IPS DF 6.9 (cell line): ENCODE results near the gene MOK.

Experiments
- DNase-seq: peaks from one replicate; pipeline ENCODE4 v3.0.0-alpha.2; 2013; ENCODE audit warnings: low read depth, low spot score
- H3K27ac ChIP-seq: one replicate; pipeline ENCODE4 v1.5.1; 2013; ENCODE audit warnings: low read length, control low read depth
- H3K27me3 ChIP-seq: 2 replicates; pipeline ENCODE4 v1.6.1; 2013; ENCODE audit warnings: mild to moderate bottlenecking, low read length; ENCODE audit not compliant: control insufficient read depth, insufficient read depth
- H3K36me3 ChIP-seq: 2 replicates; pipeline ENCODE4 v1.6.1; 2013; ENCODE audit warnings: low read length; ENCODE audit not compliant: control insufficient read depth, insufficient read depth
- H3K4me1 ChIP-seq: 2 replicates; pipeline ENCODE4 v1.6.1; 2013; ENCODE audit warnings: low read length; ENCODE audit not compliant: control insufficient read depth, insufficient read depth
- H3K4me3 ChIP-seq: 2 replicates; pipeline ENCODE4 v1.5.1; 2013; ENCODE audit warnings: mild to moderate bottlenecking, low read length
- H3K9me3 ChIP-seq: 2 replicates; pipeline ENCODE4 v1.6.1; 2013; ENCODE audit warnings: low read length, inconsistent platforms; ENCODE audit not compliant: control insufficient read depth, insufficient read depth
- WGBS: extraction: QIAGEN DNeasy Blood & Tissue Kit; methylation state at CpG from one replicate; pipeline ENCODE4 v1.1.7; 2013; ENCODE audit warnings: mixed read lengths, missing lambda C conversion rate; ENCODE audit not compliant: insufficient read length, insufficient coverage; 5-methylcytosine and 5-hydroxymethylcytosine counted together

The MOK gene

DNA sequence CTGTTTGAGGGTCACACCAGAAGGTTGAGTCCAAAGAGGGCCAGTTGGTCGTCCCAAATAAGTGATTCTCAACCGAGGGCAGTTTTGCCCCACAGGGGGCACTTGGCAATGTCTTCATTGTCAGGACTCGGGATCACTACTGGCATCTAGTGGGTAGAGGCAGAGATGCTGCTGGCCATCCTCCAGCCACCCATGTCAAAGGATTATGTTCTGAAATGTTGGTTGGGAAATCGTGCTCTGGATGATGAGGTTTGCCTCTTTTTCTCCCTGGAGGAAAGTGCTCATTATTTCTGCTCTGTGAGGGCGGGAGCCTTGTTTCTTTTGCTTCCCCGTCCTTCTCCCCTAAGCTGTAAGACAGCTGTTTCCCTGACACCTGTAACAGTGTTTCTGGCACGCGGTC lies 18.1 kb upstream of the MOK start:
- WGBS: no CpG with 5 or more reads among the region's 8 CpGs
- H3K27me3 ChIP-seq: no peaks in the 10 kb centered on the region
- DNase-seq: no peak
- no peaks in the 10 kb centered on the region for H3K9me3 ChIP-seq
- H3K27ac ChIP-seq: no peak overlapping the region
- H3K36me3 ChIP-seq: no peaks in the 10 kb centered on the region; the same call in 1 of the 2 replicates
- no peaks in the 10 kb centered on the region for H3K4me1 ChIP-seq
- H3K4me3 ChIP-seq: no peak overlapping the region

GRCh38 chr14:102321456-102322422 lies 16.8 kb upstream of the MOK start:
- Histone ChIP-seq H3K9me3 (no peaks in the 10 kb centered on the region), H3K4me1 (no peaks in the 10 kb centered on the region), H3K27me3 (no peaks in the 10 kb centered on the region), H3K27ac (no peak overlapping the region), H3K36me3 (no peaks in the 10 kb centered on the region; the same call in 1 of the 2 replicates), H3K4me3 (no peak overlapping the region)
- no peak for DNase-seq
- no CpG with 5 or more reads among the region's 12 CpGs for WGBS

- WGBS: no CpG with 5 or more reads among the region's 17 CpGs
- Histone ChIP-seq H3K27me3 (no peaks in the 10 kb centered on the region), H3K4me1 (no peaks in the 10 kb centered on the region)
Observed at GRCh38 chr14:102320671-102321455, 15.9 kb upstream of the MOK start.

GRCh38 chr14:102320033-102320660 lies 15.2 kb upstream of the MOK start:
- no peaks in the 10 kb centered on the region; the same call in 1 of the 2 replicates for H3K36me3 ChIP-seq
- no peaks in the 10 kb centered on the region for H3K27me3 ChIP-seq
- no peak overlapping the region for H3K27ac ChIP-seq
- no peak for DNase-seq
- no CpG with 5 or more reads among the region's 30 CpGs for WGBS
- peak overlapping the region; percentile 82 for H3K4me3 ChIP-seq
- H3K4me1 ChIP-seq: no peaks in the 10 kb centered on the region
- no peaks in the 10 kb centered on the region for H3K9me3 ChIP-seq

More at GRCh38 chr14:102320671-102321455, 15.9 kb upstream of the MOK start:
- Histone ChIP-seq H3K4me3 (no peak overlapping the region), H3K9me3 (no peaks in the 10 kb centered on the region), H3K36me3 (no peaks in the 10 kb centered on the region; the same call in 1 of the 2 replicates), H3K27ac (no peak overlapping the region)
- no peak for DNase-seq

GRCh38 chr14:102319351-102320032 lies 14.5 kb upstream of the MOK start, which contains the start of gene ZNF839:
Gene ZNF839, plus strand, starts transcription at chr14:102319746. Its CDS starts 20 bp downstream, at chr14:102319766.
- peak within 1 kb of the TSS; percentile 82 for H3K4me3 ChIP-seq
- H3K36me3 ChIP-seq: no peaks in the 10 kb centered on the region; the same call in 1 of the 2 replicates
- no CpG with 5 or more reads among the region's 71 CpGs for WGBS
- no peaks in the 10 kb centered on the region for H3K9me3 ChIP-seq
- H3K27ac ChIP-seq: no peak within 1 kb of the TSS
- DNase-seq: peak; percentile 64
- H3K27me3 ChIP-seq: no peaks in the 10 kb centered on the region; the same call in 1 of the 2 replicates
- no peaks in the 10 kb centered on the region for H3K4me1 ChIP-seq

DNA sequence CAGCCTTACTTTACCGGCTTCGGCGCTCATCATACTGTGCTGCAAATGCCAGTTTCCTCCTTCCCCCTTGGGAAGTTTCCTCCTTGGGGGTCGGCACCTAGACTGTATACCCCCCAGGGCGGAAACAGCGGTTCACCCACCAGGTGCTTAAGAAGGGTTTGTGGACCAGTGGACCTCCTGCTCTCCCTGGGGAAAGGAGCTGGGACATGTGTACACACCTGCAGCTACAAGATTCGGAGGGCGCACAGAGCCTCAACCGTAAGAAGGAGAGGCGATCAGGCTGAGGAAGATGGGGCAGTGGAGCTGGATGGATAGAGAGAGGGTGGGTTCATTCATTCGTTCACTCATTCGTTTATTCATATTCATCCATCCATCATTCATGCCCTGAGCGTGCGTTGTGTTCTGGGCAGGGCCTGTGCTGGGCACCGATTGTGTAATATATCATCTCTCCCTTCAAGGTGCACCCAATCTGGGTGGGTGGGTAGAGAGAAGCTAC lies 13.9 kb upstream of the MOK start:
- DNase-seq: no peak
- Histone ChIP-seq H3K4me1 (no peaks in the 10 kb centered on the region), H3K4me3 (peak overlapping the region; percentile 82; the same call in 1 of the 2 replicates), H3K27me3 (no peaks in the 10 kb centered on the region; the same call in 1 of the 2 replicates), H3K36me3 (no peaks in the 10 kb centered on the region; the same call in 1 of the 2 replicates), H3K27ac (no peak overlapping the region), H3K9me3 (no peaks in the 10 kb centered on the region)
- WGBS: no CpG with 5 or more reads among the region's 15 CpGs

GRCh38 chr14:102317564-102318248 lies 12.7 kb upstream of the MOK start:
- no CpG with 5 or more reads among the region's 12 CpGs for WGBS
- H3K27ac ChIP-seq: no peak overlapping the region

DNA sequence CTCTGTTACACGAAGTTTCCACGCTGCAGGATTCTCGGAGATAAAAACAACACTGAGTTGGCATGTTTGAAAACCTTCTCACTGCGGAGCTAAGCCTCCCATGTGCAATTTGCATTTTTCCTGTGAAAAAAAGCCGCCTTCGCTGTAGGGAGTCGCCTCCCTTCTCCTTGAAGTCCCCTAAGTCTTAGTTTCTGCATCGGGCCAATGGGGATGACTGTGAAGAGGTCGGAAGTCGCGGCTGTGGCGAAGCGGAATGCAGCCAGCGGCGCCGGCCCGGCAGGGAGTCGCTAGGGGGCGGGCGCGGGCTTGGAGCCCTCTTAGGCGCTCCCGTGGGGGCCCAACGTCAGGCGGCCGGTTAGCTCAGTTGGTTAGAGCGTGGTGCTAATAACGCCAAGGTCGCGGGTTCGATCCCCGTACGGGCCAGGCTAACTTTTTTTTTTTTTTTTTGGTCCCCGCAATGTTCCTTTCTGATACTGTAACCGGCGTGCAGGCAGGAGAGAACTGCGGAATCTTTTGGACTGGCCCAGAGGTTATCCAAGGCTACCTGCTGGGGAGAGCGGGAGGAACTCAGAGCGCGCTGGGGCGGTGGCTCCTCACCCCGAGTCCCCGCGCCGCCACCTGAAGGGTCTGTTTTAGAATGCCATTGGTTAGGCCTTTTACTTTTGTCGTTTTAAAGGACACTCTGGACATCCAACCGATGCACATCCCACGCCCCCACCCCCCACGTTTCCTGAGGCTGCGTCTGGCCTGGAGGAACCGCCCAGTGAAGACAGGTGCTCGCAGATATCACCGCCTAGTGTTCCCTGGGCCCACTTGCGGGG lies 12.0 kb upstream of the MOK start:
- H3K36me3 ChIP-seq: no peaks in the 10 kb centered on the region; the same call in 1 of the 2 replicates
- WGBS: no CpG with 5 or more reads among the region's 54 CpGs
- no peaks in the 10 kb centered on the region for H3K9me3 ChIP-seq
- peak; percentile 78 for DNase-seq
- no peak overlapping the region for H3K27ac ChIP-seq
- H3K4me1 ChIP-seq: no peaks in the 10 kb centered on the region; the same call in 1 of the 2 replicates
- no peaks in the 10 kb centered on the region; the same call in 1 of the 2 replicates for H3K27me3 ChIP-seq
- peak overlapping the region; percentile 67; the same call in 1 of the 2 replicates for H3K4me3 ChIP-seq

More at GRCh38 chr14:102317564-102318248, 12.7 kb upstream of the MOK start:
- Histone ChIP-seq H3K4me1 (no peaks in the 10 kb centered on the region; the same call in 1 of the 2 replicates), H3K27me3 (no peaks in the 10 kb centered on the region; the same call in 1 of the 2 replicates), H3K9me3 (no peaks in the 10 kb centered on the region), H3K4me3 (peak overlapping the region; percentile 67; the same call in 1 of the 2 replicates), H3K36me3 (no peaks in the 10 kb centered on the region; the same call in 1 of the 2 replicates)
- no peak for DNase-seq
